Measurements from ENCODE around the gene NFIA. TPM values are rescaled to one million over a fixed set of nuclear protein-coding genes. Genes with fewer than 3 reads are reported as not detected.

The NFIA gene
- total and polyA plus RNA-seq, 2 donors (not counting 1 experiment from before 2014, with no cell fraction given), result 0.28 to 0.54 TPM

DNA sequence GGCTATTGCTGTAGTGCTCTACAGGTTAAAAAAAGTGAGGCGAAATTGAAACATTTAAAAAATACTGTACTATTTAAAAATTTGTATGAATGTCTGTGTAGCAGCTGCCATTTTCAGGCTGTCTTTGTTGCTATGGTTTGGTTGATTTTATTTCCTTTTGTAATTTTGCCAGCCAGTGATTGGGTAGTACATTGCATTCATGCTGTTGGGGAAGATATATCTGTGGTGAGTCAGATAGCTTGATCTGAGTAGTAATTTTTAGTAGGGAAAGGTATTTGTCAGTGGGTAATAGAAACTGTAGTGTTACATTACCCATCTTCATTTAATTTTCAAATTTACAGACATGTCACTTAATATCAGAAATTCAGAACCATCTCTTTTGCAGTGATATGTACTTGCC lies 15.0 kb downstream of the NFIA start:
- H3K36me3 ChIP-seq (replicated peaks in 1 of 2; ENCODE audit: control extremely low read depth in 1 of 2, control insufficient read depth in 1 of 2, extremely low read depth in 1 of 2, insufficient read depth in 2 of 2, low read length in 1 of 2), result no peaks in the 10 kb centered on the region
- no peaks in the 10 kb centered on the region for H3K4me1 ChIP-seq (ENCODE audit: control insufficient read depth in 2 of 2, insufficient read depth in 2 of 2, low read length in 2 of 2)
- H3K4me3 Mint-ChIP-seq, result no peak overlapping the region
- H3K4me3 ChIP-seq (ENCODE audit: control extremely low read depth in 1 of 5, extremely low read depth in 1 of 5, insufficient read depth in 1 of 5, low read depth in 2 of 5, low read length in 4 of 5), result no peak overlapping the region
- 100% methylated on average over 1 of the region's 1 CpG for WGBS (ENCODE audit: insufficient coverage)
- no peak overlapping the region for H2AFZ ChIP-seq (ENCODE audit: insufficient read depth, low read depth, low read length, poor library complexity, severe bottlenecking)
- ChIA-PET POLR2A (no interaction called here), CTCF (no interaction called here)
- no peaks in the 10 kb centered on the region for H3K79me2 ChIP-seq (ENCODE audit: control insufficient read depth, insufficient read depth, low read length)
- peaks cover 19% of the 10 kb centered on the region for H3K27me3 Mint-ChIP-seq
- H3K27ac ChIP-seq (ENCODE audit: low read length in 2 of 2), result no peak overlapping the region
- H3K9ac ChIP-seq (ENCODE audit: low read length), result no peak overlapping the region
- no peak overlapping the region for H3K27ac Mint-ChIP-seq
- H3K4me2 ChIP-seq (replicated peaks; ENCODE audit: low read depth, low read length, poor library complexity, severe bottlenecking), result no peak overlapping the region
- TF ChIP-seq, protein P1, sequence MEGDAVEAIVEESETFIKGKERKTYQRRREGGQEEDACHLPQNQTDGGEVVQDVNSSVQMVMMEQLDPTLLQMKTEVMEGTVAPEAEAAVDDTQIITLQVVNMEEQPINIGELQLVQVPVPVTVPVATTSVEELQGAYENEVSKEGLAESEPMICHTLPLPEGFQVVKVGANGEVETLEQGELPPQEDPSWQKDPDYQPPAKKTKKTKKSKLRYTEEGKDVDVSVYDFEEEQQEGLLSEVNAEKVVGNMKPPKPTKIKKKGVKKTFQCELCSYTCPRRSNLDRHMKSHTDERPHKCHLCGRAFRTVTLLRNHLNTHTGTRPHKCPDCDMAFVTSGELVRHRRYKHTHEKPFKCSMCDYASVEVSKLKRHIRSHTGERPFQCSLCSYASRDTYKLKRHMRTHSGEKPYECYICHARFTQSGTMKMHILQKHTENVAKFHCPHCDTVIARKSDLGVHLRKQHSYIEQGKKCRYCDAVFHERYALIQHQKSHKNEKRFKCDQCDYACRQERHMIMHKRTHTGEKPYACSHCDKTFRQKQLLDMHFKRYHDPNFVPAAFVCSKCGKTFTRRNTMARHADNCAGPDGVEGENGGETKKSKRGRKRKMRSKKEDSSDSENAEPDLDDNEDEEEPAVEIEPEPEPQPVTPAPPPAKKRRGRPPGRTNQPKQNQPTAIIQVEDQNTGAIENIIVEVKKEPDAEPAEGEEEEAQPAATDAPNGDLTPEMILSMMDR (IDR thresholded peaks at IDR 0.05), result no peak
- TF ChIP-seq EZH2 (IDR thresholded peaks at IDR 0.05; ENCODE audit: borderline replicate concordance, insufficient read depth, low read depth, low read length, poor library complexity, severe bottlenecking), result no peak
- H3K9me3 ChIP-seq (ENCODE audit: control extremely low read depth in 1 of 3, control insufficient read depth in 2 of 3, insufficient read depth in 1 of 3, low read length in 2 of 3), result no peaks in the 10 kb centered on the region
- no peaks in the 10 kb centered on the region for H4K20me1 ChIP-seq (ENCODE audit: control insufficient read depth, insufficient read depth, low read length, poor library complexity, severe bottlenecking)
- no peaks in the 10 kb centered on the region for H3K9me3 Mint-ChIP-seq (ENCODE audit: insufficient read depth)
- H3K27me3 ChIP-seq (replicated peaks in 1 of 4; ENCODE audit: control extremely low read depth in 1 of 4, control insufficient read depth in 3 of 4, insufficient read depth in 4 of 4, low read length in 3 of 4), result peaks cover 0 to 9% (median 0%) of the 10 kb centered on the region in 4 experiments
- intact Hi-C loops (cut with micrococcal nuclease), result no loop called here
- H3K4me1 Mint-ChIP-seq, result no peaks in the 10 kb centered on the region
- DNase-seq (no peak), ATAC-seq (ENCODE audit: low read depth) (no peak)

DNA sequence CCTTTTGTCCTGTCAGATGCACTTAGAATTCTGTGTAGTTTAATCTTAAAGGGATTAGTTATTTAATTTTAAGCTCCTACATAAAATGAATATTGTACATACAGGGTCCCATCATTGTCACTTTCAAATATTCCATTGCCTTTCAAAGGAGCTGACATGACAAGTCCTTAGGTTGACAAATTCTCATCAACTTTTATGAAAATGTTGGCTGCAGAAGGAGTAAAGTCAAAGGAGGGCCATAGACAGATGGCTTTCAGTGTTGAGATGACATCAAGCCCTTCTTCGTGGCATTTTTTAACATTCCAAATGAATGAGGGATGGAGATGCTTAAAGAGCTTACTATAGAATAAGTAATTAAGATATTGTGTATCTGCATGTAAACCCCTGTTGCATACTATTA lies 15.4 kb downstream of the NFIA start:
- intact Hi-C loops (cut with micrococcal nuclease), result no loop called here
- ATAC-seq (ENCODE audit: low read depth), result no peak
- Histone ChIP-seq H3K27ac (ENCODE audit: low read length in 2 of 2) (no peak overlapping the region), H3K4me1 (ENCODE audit: control insufficient read depth in 2 of 2, insufficient read depth in 2 of 2, low read length in 2 of 2) (no peaks in the 10 kb centered on the region), H3K36me3 (replicated peaks in 1 of 2; ENCODE audit: control extremely low read depth in 1 of 2, control insufficient read depth in 1 of 2, extremely low read depth in 1 of 2, insufficient read depth in 2 of 2, low read length in 1 of 2) (no peaks in the 10 kb centered on the region), H2AFZ (ENCODE audit: insufficient read depth, low read depth, low read length, poor library complexity, severe bottlenecking) (no peak overlapping the region), H3K9ac (ENCODE audit: low read length) (no peak overlapping the region), H3K4me2 (replicated peaks; ENCODE audit: low read depth, low read length, poor library complexity, severe bottlenecking) (no peak overlapping the region), H4K20me1 (ENCODE audit: control insufficient read depth, insufficient read depth, low read length, poor library complexity, severe bottlenecking) (no peaks in the 10 kb centered on the region), H3K4me3 (ENCODE audit: control extremely low read depth in 1 of 5, extremely low read depth in 1 of 5, insufficient read depth in 1 of 5, low read depth in 2 of 5, low read length in 4 of 5) (no peak overlapping the region), H3K9me3 (ENCODE audit: control extremely low read depth in 1 of 3, control insufficient read depth in 2 of 3, insufficient read depth in 1 of 3, low read length in 2 of 3) (no peaks in the 10 kb centered on the region), H3K79me2 (ENCODE audit: control insufficient read depth, insufficient read depth, low read length) (no peaks in the 10 kb centered on the region), H3K27me3 (replicated peaks in 1 of 4; ENCODE audit: control extremely low read depth in 1 of 4, control insufficient read depth in 3 of 4, insufficient read depth in 4 of 4, low read length in 3 of 4) (peaks cover 0 to 9% (median 0%) of the 10 kb centered on the region in 4 experiments)
- Mint-ChIP-seq H3K27me3 (peaks cover 16% of the 10 kb centered on the region), H3K27ac (no peak overlapping the region), H3K4me3 (no peak overlapping the region), H3K4me1 (no peaks in the 10 kb centered on the region), H3K9me3 (ENCODE audit: insufficient read depth) (no peaks in the 10 kb centered on the region)
- ChIA-PET POLR2A (no interaction called here), CTCF (no interaction called here)
- WGBS (ENCODE audit: insufficient coverage), result no CpG with 5 or more reads among the region's 1 CpG
- DNase-seq, result no peak
- no peak for TF ChIP-seq EZH2 (IDR thresholded peaks at IDR 0.05; ENCODE audit: borderline replicate concordance, insufficient read depth, low read depth, low read length, poor library complexity, severe bottlenecking)
- TF ChIP-seq, protein P1 (IDR thresholded peaks at IDR 0.05), result no peak

Data from B cell (primary cell).